Measurements from ENCODE around the gene FOXS1. TPM values are rescaled to one million over a fixed set of nuclear protein-coding genes. Genes with fewer than 3 reads are reported as not detected.

FOXS1 gene
- total and polyA plus RNA-seq, 8 donors = 0.16 to 1.7 (median 0.85) TPM; not detected in 2

GRCh38 chr20:31839782-31840487, 5.5 kb downstream of the FOXS1 start:
- intact Hi-C loops (cut with DNase I) = loop anchor here in 1 of 3 donors (10.0 kb wide), 1 partner anchor 185 kb away; no protein-coding TSS in a partner anchor
- peak in 1 of 6 donors; percentile 8 for DNase-seq
- Histone ChIP-seq H3K9me3 (no peaks in the 10 kb centered on the region), H3K4me1 (no peaks in the 10 kb centered on the region), H3K27ac (no peak overlapping the region), H3K36me3 (no peaks in the 10 kb centered on the region), H3K4me3 (no peak overlapping the region), H3K27me3 (no peaks in the 10 kb centered on the region)
- WGBS, 2 donors = 56 to 65% methylated on average over 5 of the region's 5 CpGs
- FAIRE-seq = no peak
- ATAC-seq = no peak
- no peak for TF ChIP-seq CTCF (IDR thresholded peaks at IDR 0.05)

GRCh38 chr20:31838646-31839292, 6.6 kb downstream of the FOXS1 start:
- 62 to 73% methylated on average over 9 of the region's 9 CpGs for WGBS, 2 donors

GRCh38 chr20:31837896-31838397, 7.5 kb downstream of the FOXS1 start:
- H3K27ac ChIP-seq = no peak overlapping the region
- no peaks in the 10 kb centered on the region for H3K36me3 ChIP-seq
- H3K4me1 ChIP-seq = no peaks in the 10 kb centered on the region
- ATAC-seq = no peak
- no peaks in the 10 kb centered on the region for H3K9me3 ChIP-seq
- no peak for DNase-seq
- no peaks in the 10 kb centered on the region for H3K27me3 ChIP-seq
- WGBS, 2 donors = 65 to 68% methylated on average over 3 of the region's 3 CpGs
- H3K4me3 ChIP-seq = no peak overlapping the region
- no peak for TF ChIP-seq CTCF (IDR thresholded peaks at IDR 0.05)
- intact Hi-C loops (cut with DNase I) = no loop called here
- FAIRE-seq = no peak

More at GRCh38 chr20:31838646-31839292, 6.6 kb downstream of the FOXS1 start:
- Histone ChIP-seq H3K27ac (no peak overlapping the region), H3K9me3 (no peaks in the 10 kb centered on the region), H3K4me1 (no peaks in the 10 kb centered on the region), H3K27me3 (no peaks in the 10 kb centered on the region), H3K4me3 (no peak overlapping the region), H3K36me3 (no peaks in the 10 kb centered on the region)
- ATAC-seq (no peak), DNase-seq (no peak), FAIRE-seq (no peak)
- intact Hi-C loops (cut with DNase I) = no loop called here
- TF ChIP-seq CTCF (IDR thresholded peaks at IDR 0.05) = no peak

- no peak for DNase-seq
- no peak for TF ChIP-seq CTCF (IDR thresholded peaks at IDR 0.05)
- H3K27me3 ChIP-seq = no peaks in the 10 kb centered on the region
- H3K36me3 ChIP-seq = no peaks in the 10 kb centered on the region
- intact Hi-C loops (cut with DNase I) = no loop called here
- no peak for FAIRE-seq
- WGBS, 2 donors = 73 to 74% methylated on average over 5 of the region's 5 CpGs
- H3K9me3 ChIP-seq = no peaks in the 10 kb centered on the region
- no peak overlapping the region for H3K4me3 ChIP-seq
- H3K27ac ChIP-seq = no peak overlapping the region
- ATAC-seq = no peak
- no peaks in the 10 kb centered on the region for H3K4me1 ChIP-seq
These were observed 8.4 kb downstream of the FOXS1 start for GRCh38 chr20:31836853-31837608.
